GM23338 (cell line): ENCODE results near the gene ZFHX3. TPM values are rescaled to one million over a fixed set of nuclear protein-coding genes. Genes with fewer than 3 reads are reported as not detected.

Source experiments
- JUNB ChIP-seq: IDR thresholded peaks from one replicate; pipeline ENCODE4 v1.6.1; 2016; ENCODE audit warnings: antibody characterized with exemption; ENCODE audit not compliant: unreplicated experiment
- NANOG ChIP-seq: IDR thresholded peaks from 2 replicates; pipeline ENCODE4 v1.6.1; 2016; ENCODE audit warnings: antibody characterized with exemption, borderline replicate concordance
- REST ChIP-seq: IDR thresholded peaks from one replicate; pipeline ENCODE4 v1.6.1; 2018; ENCODE audit warnings: antibody characterized with exemption; ENCODE audit not compliant: unreplicated experiment
- STAT1 ChIP-seq: IDR thresholded peaks from one replicate; pipeline ENCODE4 v1.6.1; 2016; ENCODE audit warnings: antibody characterized with exemption; ENCODE audit not compliant: unreplicated experiment
- ZNF114 ChIP-seq: fragments of 250-450 bp; sonication (Bioruptor Pico); IDR thresholded peaks from 2 replicates; pipeline ENCODE4 v1.5.0; 2020; ENCODE audit warnings: mild to moderate bottlenecking, moderate library complexity
- ZNF462 ChIP-seq: fragments of 250-450 bp; sonication (Bioruptor Pico); IDR thresholded peaks from 2 replicates; pipeline ENCODE4 v1.5.0; 2020; ENCODE audit warnings: mild to moderate bottlenecking, moderate library complexity
- polyA plus RNA-seq: library from polyadenylated mRNA; unstranded; fragments of >200 nt; fragmentation: Nextera tagmentation; extraction: Ambion mirVana; gene quantifications from 2 replicates; pipeline ENCODE4 v1.2.1, GENCODE V29; 2016
- total RNA-seq: library from RNA; depleted of rRNA; stranded (reverse); fragments of >200 nt; shearing (Covaris generic); gene quantifications from 2 replicates; pipeline ENCODE4 v1.2.3, GENCODE V29; 2014
- TF ChIP-seq, protein P1 (sequence below), 2 experiments: fragments of 200-600 bp in 1 of 2; sonication (generic) in 1 of 2; conservative IDR thresholded peaks; 2 replicates each; pipeline versions ENCODE4 v1.5.1 to v1.6.1; 2016 to 2017; ENCODE audit warnings: antibody characterized with exemption in 2 of 2, low read depth in 2 of 2, mild to moderate bottlenecking in 2 of 2, moderate library complexity in 1 of 2
- TF ChIP-seq, protein P2 (sequence below): IDR thresholded peaks from 2 replicates; pipeline ENCODE4 v1.6.1; 2016; ENCODE audit warnings: antibody characterized with exemption

ZFHX3 gene
- total and polyA plus RNA-seq, 2 experiments from 2014 or later, result 1.0 to 1.5 TPM

GRCh38 chr16:73019457-73020362 lies 28.2 kb downstream of the ZFHX3 start (continued):
- TF ChIP-seq ZNF462 (CRISPR knock-in tag) (no peak), JUNB (no peak), STAT1 (no peak), NANOG (no peak), REST (no peak), ZNF114 (CRISPR knock-in tag) (no peak)
- TF ChIP-seq, protein P1, sequence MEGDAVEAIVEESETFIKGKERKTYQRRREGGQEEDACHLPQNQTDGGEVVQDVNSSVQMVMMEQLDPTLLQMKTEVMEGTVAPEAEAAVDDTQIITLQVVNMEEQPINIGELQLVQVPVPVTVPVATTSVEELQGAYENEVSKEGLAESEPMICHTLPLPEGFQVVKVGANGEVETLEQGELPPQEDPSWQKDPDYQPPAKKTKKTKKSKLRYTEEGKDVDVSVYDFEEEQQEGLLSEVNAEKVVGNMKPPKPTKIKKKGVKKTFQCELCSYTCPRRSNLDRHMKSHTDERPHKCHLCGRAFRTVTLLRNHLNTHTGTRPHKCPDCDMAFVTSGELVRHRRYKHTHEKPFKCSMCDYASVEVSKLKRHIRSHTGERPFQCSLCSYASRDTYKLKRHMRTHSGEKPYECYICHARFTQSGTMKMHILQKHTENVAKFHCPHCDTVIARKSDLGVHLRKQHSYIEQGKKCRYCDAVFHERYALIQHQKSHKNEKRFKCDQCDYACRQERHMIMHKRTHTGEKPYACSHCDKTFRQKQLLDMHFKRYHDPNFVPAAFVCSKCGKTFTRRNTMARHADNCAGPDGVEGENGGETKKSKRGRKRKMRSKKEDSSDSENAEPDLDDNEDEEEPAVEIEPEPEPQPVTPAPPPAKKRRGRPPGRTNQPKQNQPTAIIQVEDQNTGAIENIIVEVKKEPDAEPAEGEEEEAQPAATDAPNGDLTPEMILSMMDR (conservative IDR thresholded peaks at IDR 0.05; ENCODE audit: low read depth in 2 of 2), result no peak
- TF ChIP-seq, protein P2, sequence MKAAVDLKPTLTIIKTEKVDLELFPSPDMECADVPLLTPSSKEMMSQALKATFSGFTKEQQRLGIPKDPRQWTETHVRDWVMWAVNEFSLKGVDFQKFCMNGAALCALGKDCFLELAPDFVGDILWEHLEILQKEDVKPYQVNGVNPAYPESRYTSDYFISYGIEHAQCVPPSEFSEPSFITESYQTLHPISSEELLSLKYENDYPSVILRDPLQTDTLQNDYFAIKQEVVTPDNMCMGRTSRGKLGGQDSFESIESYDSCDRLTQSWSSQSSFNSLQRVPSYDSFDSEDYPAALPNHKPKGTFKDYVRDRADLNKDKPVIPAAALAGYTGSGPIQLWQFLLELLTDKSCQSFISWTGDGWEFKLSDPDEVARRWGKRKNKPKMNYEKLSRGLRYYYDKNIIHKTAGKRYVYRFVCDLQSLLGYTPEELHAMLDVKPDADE, result no peak
